Esophagus squamous epithelium (tissue), 4 donors: Measurements from ENCODE around the gene RGS10.

Experiments
- CTCF ChIP-seq, 6 experiments: fragments of 450-650 bp in 4 of 6; fragments of 200-600 bp in 2 of 6; sonication (generic) in 2 of 6; IDR thresholded peaks; one replicate each; pipeline ENCODE4 v1.5.1; 2016 to 2019; ENCODE audit warnings: antibody characterized with exemption in 6 of 6, mild to moderate bottlenecking in 4 of 6, moderate library complexity in 4 of 6
- POLR2A ChIP-seq, 4 donors: fragments of 450-650 bp; IDR thresholded peaks; one replicate each; pipeline ENCODE4 v1.6.1; 2017; ENCODE audit warnings: antibody characterized with exemption in 4 of 4, mild to moderate bottlenecking in 4 of 4, moderate library complexity in 3 of 4

GRCh38 chr10:119500821-119501220, 41.7 kb downstream of the RGS10 start:
- no peak for TF ChIP-seq CTCF (IDR thresholded peaks at IDR 0.05)
- no peak for TF ChIP-seq POLR2A (IDR thresholded peaks at IDR 0.05)
